GM20000 (cell line): ENCODE data around the gene DYSF.

Experiments used
- DNase-seq: peaks from one replicate; pipeline ENCODE4 v3.0.0; 2012; ENCODE audit warnings: low spot score
- CTCF ChIP-seq: IDR thresholded peaks from 2 replicates; pipeline ENCODE4 v1.5.1; 2012; ENCODE audit warnings: mild to moderate bottlenecking, control low read depth; ENCODE audit errors: extremely low read depth, missing control alignments

Gene DYSF

GRCh38 chr2:71599646-71600236, 146.4 kb downstream of the DYSF start:
- no peak for TF ChIP-seq CTCF
- DNase-seq, result no peak

GRCh38 chr2:71600555-71600954, 147.2 kb downstream of the DYSF start:
- no peak for TF ChIP-seq CTCF

GRCh38 chr2:71601136-71602114, 148.1 kb downstream of the DYSF start:
- no peak for DNase-seq
- no peak for TF ChIP-seq CTCF

More at GRCh38 chr2:71600555-71600954, 147.2 kb downstream of the DYSF start:
- DNase-seq, result no peak

GRCh38 chr2:71602115-71602495, 148.7 kb downstream of the DYSF start:
- no peak for TF ChIP-seq CTCF
- no peak for DNase-seq

- no peak for TF ChIP-seq CTCF
- DNase-seq, result no peak
Measured at GRCh38 chr2:71602581-71602980, 149.2 kb downstream of the DYSF start.

- no peak for DNase-seq
- TF ChIP-seq CTCF, result no peak
Measured at GRCh38 chr2:71603311-71603811, 150.0 kb downstream of the DYSF start.
